Left lung (tissue), 10 donors: ENCODE results near the gene KRT33B. TPM values are rescaled to one million over a fixed set of nuclear protein-coding genes. Genes with fewer than 3 reads are reported as not detected.

ENCODE experiments used
- ATAC-seq: fragments of 200-7000 bp; cut with Tn5 transposase; one replicate; pipeline ENCODE4 v1.9.1; 2020; ENCODE audit warnings: moderate library complexity
- DNase-seq, 4 donors: peaks; one replicate each; pipeline ENCODE4 v3.0.0-alpha.2; 2013 to 2020
- H3K27ac ChIP-seq, 2 donors: fragments of 200-600 bp; sonication (generic) in 1 of 2; one replicate each; pipeline versions ENCODE4 v1.5.0 to v1.8.0; 2020 to 2021
- H3K27me3 ChIP-seq, 2 donors: fragments of 200-600 bp; sonication (generic) in 1 of 2; one replicate each; pipeline versions ENCODE4 v1.5.0 to v1.8.0; 2020 to 2021
- H3K36me3 ChIP-seq, 2 donors: fragments of 200-600 bp; sonication (generic) in 1 of 2; one replicate each; pipeline versions ENCODE4 v1.5.0 to v1.8.0; 2020 to 2021
- H3K4me1 ChIP-seq, 2 donors: fragments of 200-600 bp; one replicate each; pipeline ENCODE4 v1.8.0; 2021
- H3K4me3 ChIP-seq, 2 donors: fragments of 200-600 bp; sonication (generic) in 1 of 2; one replicate each; pipeline versions ENCODE4 v1.5.0 to v1.8.0; 2020 to 2021; ENCODE audit warnings: mild to moderate bottlenecking in 1 of 2
- H3K9me3 ChIP-seq, 2 donors: fragments of 200-600 bp; sonication (generic) in 1 of 2; one replicate each; pipeline versions ENCODE4 v1.5.0 to v1.8.0; 2020 to 2021
- intact Hi-C, 2 donors: fragments of 100-400 bp; cut with DNase I; formaldehyde crosslinking; loops; one replicate each; pipeline versions ENCODE4 v1.11.2 to v1.14.2; 2022
- polyA plus RNA-seq, 6 donors: library from polyadenylated mRNA; unstranded; fragments of 120-200 nt; gene quantifications; one replicate each; pipeline ENCODE4 v1.2.1, GENCODE V29; 2013; ENCODE audit not compliant: insufficient read length in 6 of 6
- total RNA-seq, 2 donors: library from RNA; stranded (reverse); fragmentation: NEBNext Ultra II Directional; extraction: Animal tissue kit (Norgen Biotek cat#: 25700); gene quantifications; one replicate each; pipeline ENCODE4 v1.2.1, GENCODE V29; 2021
- TF ChIP-seq, protein P1 (sequence below), 2 donors: fragments of 200-600 bp; sonication (generic) in 1 of 2; IDR thresholded peaks; one replicate each; pipeline versions ENCODE4 v1.5.0 to v1.8.0; 2021; ENCODE audit warnings: antibody characterized with exemption in 2 of 2
- donor health status: DM: no; HTN: yes; CAD: no.
- donor health status: DM: no; HTN: no; CAD: no.

Gene KRT33B
- total and polyA plus RNA-seq, 8 donors: not detected

DNA sequence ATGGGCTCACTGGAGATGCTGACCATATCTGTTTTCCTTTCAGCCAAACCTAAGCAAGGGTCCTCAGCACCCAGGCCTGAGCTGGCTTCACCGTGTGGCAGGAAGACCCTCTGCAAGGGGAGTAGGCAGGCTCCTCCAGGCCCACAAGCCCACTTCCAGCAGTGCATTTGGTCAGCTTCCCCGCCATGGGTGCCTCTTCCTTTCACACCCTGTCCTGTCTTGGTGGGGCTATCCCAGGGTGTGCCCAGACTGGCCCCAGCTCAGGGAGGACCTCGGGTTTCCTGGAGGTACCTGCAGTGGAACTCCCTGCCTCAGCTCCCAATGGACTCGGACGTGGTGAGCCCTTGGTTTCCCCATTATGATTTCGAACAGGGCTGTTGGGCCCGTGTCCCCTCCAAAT lies 41.4 kb downstream of the KRT33B start:
- H3K9me3 ChIP-seq: no peaks in the 10 kb centered on the region
- H3K27ac ChIP-seq: no peak overlapping the region
- no peak for ATAC-seq
- H3K27me3 ChIP-seq: no peaks in the 10 kb centered on the region
- intact Hi-C loops: no loop called here
- TF ChIP-seq, protein P1, sequence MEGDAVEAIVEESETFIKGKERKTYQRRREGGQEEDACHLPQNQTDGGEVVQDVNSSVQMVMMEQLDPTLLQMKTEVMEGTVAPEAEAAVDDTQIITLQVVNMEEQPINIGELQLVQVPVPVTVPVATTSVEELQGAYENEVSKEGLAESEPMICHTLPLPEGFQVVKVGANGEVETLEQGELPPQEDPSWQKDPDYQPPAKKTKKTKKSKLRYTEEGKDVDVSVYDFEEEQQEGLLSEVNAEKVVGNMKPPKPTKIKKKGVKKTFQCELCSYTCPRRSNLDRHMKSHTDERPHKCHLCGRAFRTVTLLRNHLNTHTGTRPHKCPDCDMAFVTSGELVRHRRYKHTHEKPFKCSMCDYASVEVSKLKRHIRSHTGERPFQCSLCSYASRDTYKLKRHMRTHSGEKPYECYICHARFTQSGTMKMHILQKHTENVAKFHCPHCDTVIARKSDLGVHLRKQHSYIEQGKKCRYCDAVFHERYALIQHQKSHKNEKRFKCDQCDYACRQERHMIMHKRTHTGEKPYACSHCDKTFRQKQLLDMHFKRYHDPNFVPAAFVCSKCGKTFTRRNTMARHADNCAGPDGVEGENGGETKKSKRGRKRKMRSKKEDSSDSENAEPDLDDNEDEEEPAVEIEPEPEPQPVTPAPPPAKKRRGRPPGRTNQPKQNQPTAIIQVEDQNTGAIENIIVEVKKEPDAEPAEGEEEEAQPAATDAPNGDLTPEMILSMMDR (IDR thresholded peaks at IDR 0.05): no peak
- H3K4me3 ChIP-seq: no peak overlapping the region
- no peak for DNase-seq
- H3K36me3 ChIP-seq: no peaks in the 10 kb centered on the region
- no peaks in the 10 kb centered on the region for H3K4me1 ChIP-seq

DNA sequence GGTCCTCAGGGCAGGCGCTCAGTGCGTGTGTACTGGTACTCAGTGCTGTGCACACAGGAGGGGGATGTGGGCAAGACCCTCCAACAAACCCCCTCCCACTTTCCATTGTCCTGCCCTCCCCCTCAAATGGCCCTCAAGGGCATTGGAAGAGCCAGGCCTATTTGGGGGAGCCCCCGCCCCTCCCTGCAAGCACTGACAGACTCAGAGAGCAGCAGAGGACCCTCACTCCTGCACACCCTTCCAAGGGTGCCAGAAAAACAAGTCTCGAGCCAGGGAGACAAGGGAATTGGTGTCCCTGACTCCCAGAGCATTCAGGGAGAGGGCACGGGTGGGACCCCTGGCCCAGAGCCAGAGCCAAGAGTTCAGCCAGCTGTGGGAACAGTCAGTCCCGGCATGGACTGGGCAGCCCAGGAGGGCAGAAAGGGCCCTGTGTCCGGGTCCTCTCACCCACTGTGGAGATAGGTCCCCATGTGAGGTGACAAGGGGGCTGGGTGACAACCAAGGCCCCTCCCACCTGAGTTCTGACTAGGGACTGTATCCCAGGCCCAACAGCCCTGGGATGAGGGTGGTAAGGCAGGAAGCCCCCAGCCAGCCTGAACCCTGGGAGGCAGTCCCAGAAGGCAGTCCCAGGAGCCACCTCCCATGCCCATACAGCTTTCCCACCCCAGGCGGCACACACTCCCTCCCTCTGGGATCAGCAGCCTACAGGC lies 42.0 kb downstream of the KRT33B start:
- ATAC-seq: no peak
- no peak overlapping the region for H3K27ac ChIP-seq
- intact Hi-C loops: no loop called here

DNA sequence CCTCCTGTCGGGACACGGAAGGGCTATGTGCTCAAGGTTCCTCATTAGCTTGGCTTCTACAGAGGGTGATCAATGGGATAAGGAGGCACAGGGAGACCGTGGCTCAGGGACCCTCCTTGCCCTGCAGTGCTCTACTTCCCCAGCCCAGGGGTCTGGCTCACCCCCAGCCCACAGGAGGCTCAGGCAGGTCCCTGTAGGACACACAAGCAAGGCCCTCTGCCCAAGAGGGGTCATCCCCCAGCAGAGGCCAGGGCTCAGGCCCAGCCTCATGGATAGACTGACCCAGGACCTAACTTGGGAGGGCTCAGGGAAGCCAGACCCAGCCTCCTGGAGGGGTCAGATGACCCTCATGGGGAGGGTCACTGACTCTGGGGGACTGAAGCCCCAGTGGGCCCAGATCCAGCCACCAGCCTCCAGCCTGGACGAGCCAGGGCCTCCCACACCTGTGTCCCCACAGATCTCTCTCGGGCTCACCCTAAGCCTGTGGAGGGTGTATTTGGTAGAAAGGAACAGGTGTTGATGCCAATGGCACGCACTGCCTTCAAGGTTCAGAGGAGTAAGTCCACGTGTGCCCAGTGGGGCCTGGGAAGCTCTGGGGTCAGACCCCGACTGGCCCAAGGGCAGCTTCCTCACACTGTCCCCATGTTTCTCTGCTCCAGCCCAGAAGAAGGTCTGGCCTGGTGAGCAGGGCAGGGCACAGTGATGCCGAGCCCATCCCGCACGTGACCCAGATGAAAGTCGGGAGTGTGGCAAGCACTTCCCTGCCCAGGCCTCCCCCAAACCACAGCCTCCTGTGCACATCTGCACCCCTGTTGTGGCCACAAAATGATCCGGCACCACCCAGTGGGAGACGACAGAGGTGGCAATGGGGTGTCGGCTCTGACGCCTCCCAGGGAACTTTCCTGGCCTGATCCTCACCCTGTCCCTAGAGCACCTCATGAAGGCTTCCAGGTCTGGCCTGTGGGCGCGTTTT lies 43.2 kb downstream of the KRT33B start:
- H3K4me3 ChIP-seq: no peak overlapping the region
- no peaks in the 10 kb centered on the region for H3K27me3 ChIP-seq
- H3K27ac ChIP-seq: no peak overlapping the region
- H3K9me3 ChIP-seq: no peaks in the 10 kb centered on the region
- TF ChIP-seq, protein P1 (IDR thresholded peaks at IDR 0.05): no peak
- no peaks in the 10 kb centered on the region for H3K4me1 ChIP-seq
- H3K36me3 ChIP-seq: no peaks in the 10 kb centered on the region
- ATAC-seq (no peak), DNase-seq (no peak)
- intact Hi-C loops: no loop called here

More for the DNA sequence above, 42.0 kb downstream of the KRT33B start:
- Histone ChIP-seq H3K27me3 (no peaks in the 10 kb centered on the region), H3K4me1 (no peaks in the 10 kb centered on the region), H3K4me3 (no peak overlapping the region), H3K36me3 (no peaks in the 10 kb centered on the region), H3K9me3 (no peaks in the 10 kb centered on the region)
- TF ChIP-seq, protein P1 (IDR thresholded peaks at IDR 0.05): no peak
- DNase-seq: no peak

DNA sequence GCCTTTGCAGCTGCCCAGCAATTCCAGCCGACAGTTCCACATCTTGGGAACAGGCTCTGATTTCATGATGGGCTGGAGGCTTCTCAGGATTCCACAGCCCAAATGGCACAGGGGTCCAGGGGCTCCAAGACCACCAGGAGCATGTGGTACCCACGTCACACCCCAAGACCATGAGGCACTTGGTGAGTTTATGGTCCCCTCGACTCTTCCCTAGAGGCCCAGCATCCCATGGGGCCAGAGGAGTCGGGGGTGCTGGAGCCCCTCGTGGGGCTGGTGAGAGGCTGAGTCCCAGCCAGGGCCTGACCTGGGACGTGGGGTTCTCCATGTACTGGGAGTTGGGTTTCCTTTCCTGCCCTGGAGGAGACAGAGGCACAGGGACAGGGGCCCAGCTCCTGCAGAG lies 44.0 kb downstream of the KRT33B start:
- DNase-seq (no peak), ATAC-seq (no peak)
- no peak overlapping the region for H3K4me3 ChIP-seq
- intact Hi-C loops: no loop called here
- H3K9me3 ChIP-seq: peaks cover 0 to 2% of the 10 kb centered on the region in 2 donors
- no peak overlapping the region for H3K27ac ChIP-seq
- H3K4me1 ChIP-seq: no peaks in the 10 kb centered on the region
- H3K27me3 ChIP-seq: no peaks in the 10 kb centered on the region
- TF ChIP-seq, protein P1 (IDR thresholded peaks at IDR 0.05): no peak
- H3K36me3 ChIP-seq: no peaks in the 10 kb centered on the region

DNA sequence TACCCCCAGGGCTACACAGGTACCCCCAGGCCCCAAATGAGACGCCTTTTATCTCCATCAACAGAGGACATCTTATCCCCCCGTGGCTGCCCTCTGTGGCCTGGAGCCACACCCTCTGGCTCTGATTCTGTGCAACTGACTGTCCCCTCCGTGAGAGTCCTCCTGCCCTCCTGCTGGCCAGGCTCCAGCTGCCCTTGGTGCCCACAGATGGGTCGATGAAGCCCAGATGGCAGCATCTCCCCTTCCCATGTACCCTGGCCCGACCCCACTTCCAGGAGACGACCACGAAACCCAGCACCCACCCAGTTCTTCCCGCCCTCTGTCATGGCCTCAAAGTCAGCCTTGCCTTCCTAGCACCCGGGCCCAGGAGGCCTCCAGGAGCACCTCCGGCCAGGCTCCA lies 44.5 kb downstream of the KRT33B start:
- peaks cover 0 to 6% of the 10 kb centered on the region in 2 donors for H3K9me3 ChIP-seq
- DNase-seq: peak in 1 of 4 donors; percentile 59
- intact Hi-C loops: no loop called here
- H3K36me3 ChIP-seq: no peaks in the 10 kb centered on the region
- H3K4me3 ChIP-seq: no peak overlapping the region
- H3K4me1 ChIP-seq: no peaks in the 10 kb centered on the region
- no peak overlapping the region for H3K27ac ChIP-seq
- TF ChIP-seq, protein P1 (IDR thresholded peaks at IDR 0.05): no peak
- ATAC-seq: no peak
- no peaks in the 10 kb centered on the region for H3K27me3 ChIP-seq
